GM12891 (cell line): ENCODE data around the gene GAD2.

Experiments used
- PAX5 ChIP-seq: IDR thresholded peaks from 2 replicates; pipeline ENCODE4 v1.6.1; 2011; ENCODE audit warnings: low read length, moderate library complexity, mild to moderate bottlenecking; ENCODE audit not compliant: insufficient read depth, severe bottlenecking
- POLR2A ChIP-seq: IDR thresholded peaks from 2 replicates; pipeline ENCODE4 v1.6.1; 2011; ENCODE audit warnings: low read depth, low read length, control low read depth
- POLR2AphosphoS5 ChIP-seq: IDR thresholded peaks from 2 replicates; pipeline ENCODE4 v1.6.1; 2011; ENCODE audit warnings: low read depth, low read length, control low read depth
- POU2F2 ChIP-seq: IDR thresholded peaks from 2 replicates; pipeline ENCODE4 v1.6.1; 2011; ENCODE audit warnings: low read depth, mild to moderate bottlenecking, control low read depth, low read length, moderate library complexity
- SPI1 ChIP-seq: IDR thresholded peaks from 2 replicates; pipeline ENCODE4 v1.6.1; 2011; ENCODE audit warnings: low read depth, low read length, control low read depth
- TAF1 ChIP-seq: IDR thresholded peaks from 2 replicates; pipeline ENCODE4 v1.6.1; 2011; ENCODE audit warnings: low read depth, low read length, control low read depth

GRCh38 chr10:26323219-26323618 lies 106.6 kb downstream of the GAD2 start:
- TF ChIP-seq POLR2A (no peak), POLR2AphosphoS5 (no peak), POU2F2 (no peak), SPI1 (no peak), TAF1 (no peak), PAX5 (no peak)
